Parathyroid adenoma (tissue), 2 donors: ENCODE measurements around the gene ISX.
"Not testable (repeated sequence)": the region's sequence is repeated elsewhere in the genome, so short reads cannot be mapped to it uniquely, and the experiment has no call there.

Experiments
- H2AFZ ChIP-seq: fragments of 300-600 bp; sonication (generic); one replicate; pipeline ENCODE4 v1.7.0; 2017; ENCODE audit warnings: antibody characterized with exemption, mild to moderate bottlenecking
- H3K27ac ChIP-seq: fragments of 300-600 bp; sonication (generic); one replicate; pipeline ENCODE4 v1.7.0; 2017
- H3K27me3 ChIP-seq: fragments of 300-600 bp; sonication (generic); one replicate; pipeline ENCODE4 v1.7.0; 2017; ENCODE audit warnings: low read length; ENCODE audit not compliant: control insufficient read depth, insufficient read depth
- H3K36me3 ChIP-seq: fragments of 300-600 bp; sonication (generic); one replicate; pipeline ENCODE4 v1.7.0; 2017; ENCODE audit warnings: low read length; ENCODE audit not compliant: control insufficient read depth, insufficient read depth
- H3K4me1 ChIP-seq: fragments of 300-600 bp; sonication (generic); one replicate; pipeline ENCODE4 v1.7.0; 2017; ENCODE audit warnings: control low read depth
- H3K4me2 ChIP-seq: fragments of 300-600 bp; sonication (generic); one replicate; pipeline ENCODE4 v1.7.0; 2017; ENCODE audit warnings: low read length
- H3K4me3 ChIP-seq: fragments of 300-600 bp; sonication (generic); one replicate; pipeline ENCODE4 v1.7.0; 2017; ENCODE audit warnings: low read depth, low read length
- H3K79me2 ChIP-seq: fragments of 300-600 bp; sonication (generic); one replicate; pipeline ENCODE4 v1.7.0; 2017; ENCODE audit warnings: control low read depth
- H3K9ac ChIP-seq: fragments of 300-600 bp; sonication (generic); one replicate; pipeline ENCODE4 v1.7.0; 2017; ENCODE audit warnings: mild to moderate bottlenecking
- H3K9me3 ChIP-seq: fragments of 300-600 bp; sonication (generic); one replicate; pipeline ENCODE4 v1.7.0; 2017; ENCODE audit warnings: low read length; ENCODE audit not compliant: control insufficient read depth
- CTCF ChIP-seq: fragments of 300-600 bp; sonication (generic); IDR thresholded peaks from one replicate; pipeline ENCODE4 v1.7.0; 2017; ENCODE audit warnings: antibody characterized with exemption, mild to moderate bottlenecking
- donor health status: primary hyperparathyroidism.

Gene ISX

DNA sequence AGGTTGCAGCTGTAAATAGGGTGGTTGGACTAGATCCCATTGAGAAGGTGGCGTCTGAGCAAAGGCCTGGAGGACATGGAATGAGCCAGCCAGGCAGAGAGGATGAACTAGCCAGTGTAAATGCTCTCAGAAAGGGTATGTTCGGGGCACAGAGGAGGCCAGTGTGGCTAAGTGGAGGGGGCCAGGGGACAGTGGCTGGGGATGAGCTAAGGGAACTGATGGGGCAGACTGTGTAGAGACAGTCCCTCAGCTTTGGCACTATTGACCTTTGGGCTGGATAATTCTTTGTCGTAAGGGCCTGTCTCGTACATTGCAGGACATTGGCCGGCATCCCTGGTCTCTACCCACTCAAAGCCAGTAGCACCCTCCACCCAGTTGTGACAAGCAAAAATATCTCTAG, 43.7 kb upstream of the ISX start:
- Histone ChIP-seq H3K27me3 (no peaks in the 10 kb centered on the region), H3K27ac (no peak overlapping the region), H3K4me1 (no peaks in the 10 kb centered on the region), H3K79me2 (no peaks in the 10 kb centered on the region), H3K4me2 (no peak overlapping the region), H3K9ac (no peak overlapping the region), H2AFZ (no peak overlapping the region), H3K36me3 (no peaks in the 10 kb centered on the region), H3K9me3 (no peaks in the 10 kb centered on the region), H3K4me3 (no peak overlapping the region)
- no peak for TF ChIP-seq CTCF

DNA sequence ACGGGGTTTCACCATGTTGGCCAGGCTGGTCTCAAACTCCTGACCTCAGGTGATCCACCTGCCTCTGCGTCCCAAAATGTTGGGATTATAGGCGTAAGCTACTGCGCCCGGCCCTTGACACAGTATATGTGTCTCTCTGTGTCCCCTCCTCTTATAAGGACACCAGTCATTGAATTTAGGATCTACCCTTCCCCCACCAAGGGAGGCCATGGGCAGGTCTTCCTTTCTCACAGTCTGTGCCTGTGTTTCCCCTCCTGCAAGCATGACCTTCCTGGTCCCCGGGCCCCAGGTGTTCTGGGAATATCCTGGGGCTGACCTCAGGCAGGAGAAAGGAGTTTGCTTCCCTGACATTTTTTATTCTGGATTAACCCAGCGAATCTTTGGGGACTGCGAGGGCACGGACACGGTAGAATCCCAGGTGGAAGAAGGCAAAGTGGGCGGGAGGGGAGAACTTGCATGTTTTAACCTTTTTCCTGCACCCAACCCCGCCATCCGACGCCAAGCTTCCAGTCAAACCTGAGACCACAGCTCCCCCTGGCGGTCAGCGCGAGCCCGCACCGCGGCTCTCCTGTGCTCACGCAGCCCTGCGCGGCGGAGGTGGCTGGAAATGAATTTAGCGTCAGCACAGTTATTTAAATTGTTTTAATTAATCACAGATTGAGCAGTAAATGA, 42.1 kb upstream of the ISX start:
- H3K4me2 ChIP-seq: no peak overlapping the region
- no peak overlapping the region for H3K9ac ChIP-seq
- peak; percentile 50 for TF ChIP-seq CTCF
- H3K27ac ChIP-seq: no peak overlapping the region
- no peak overlapping the region for H2AFZ ChIP-seq
- no peaks in the 10 kb centered on the region for H3K27me3 ChIP-seq
- H3K36me3 ChIP-seq: no peaks in the 10 kb centered on the region
- no peak overlapping the region for H3K4me3 ChIP-seq
- no peaks in the 10 kb centered on the region for H3K9me3 ChIP-seq
- no peaks in the 10 kb centered on the region for H3K79me2 ChIP-seq
- no peaks in the 10 kb centered on the region for H3K4me1 ChIP-seq

GRCh38 chr22:35024364-35024692, 41.6 kb upstream of the ISX start:
- Histone ChIP-seq H3K36me3 (no peaks in the 10 kb centered on the region), H3K9ac (no peak overlapping the region), H3K4me2 (no peak overlapping the region), H3K27ac (no peak overlapping the region), H2AFZ (no peak overlapping the region), H3K79me2 (no peaks in the 10 kb centered on the region), H3K27me3 (no peaks in the 10 kb centered on the region), H3K4me1 (no peaks in the 10 kb centered on the region), H3K9me3 (no peaks in the 10 kb centered on the region), H3K4me3 (no peak overlapping the region)
- TF ChIP-seq CTCF: no peak

DNA sequence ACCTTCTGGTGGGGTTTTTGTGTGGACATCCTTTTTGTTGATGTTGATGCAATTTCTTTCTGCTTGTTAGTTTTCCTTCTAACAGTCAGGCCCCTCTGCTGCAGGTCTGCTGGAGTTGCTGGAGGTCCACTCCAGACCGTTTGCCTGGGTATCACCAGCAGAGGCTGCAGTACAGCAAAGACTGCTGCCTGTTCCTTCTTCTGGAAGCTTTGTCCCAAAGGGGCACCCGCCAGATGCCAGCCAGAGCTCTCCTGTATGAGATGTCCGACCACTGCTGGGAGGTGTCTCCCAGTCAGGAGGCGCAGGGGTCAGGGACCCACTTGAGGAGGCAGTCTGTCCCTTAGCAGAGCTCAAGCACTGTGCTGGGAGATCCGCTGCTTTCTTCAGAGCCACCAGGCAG, 35.8 kb upstream of the ISX start:
- H2AFZ ChIP-seq, H3K9me3 ChIP-seq, H3K4me1 ChIP-seq, H3K36me3 ChIP-seq, H3K4me2 ChIP-seq, H3K27ac ChIP-seq, H3K27me3 ChIP-seq, H3K9ac ChIP-seq, H3K4me3 ChIP-seq, H3K79me2 ChIP-seq: not testable (repeated sequence)

- TF ChIP-seq CTCF: no peak
- no peak overlapping the region for H3K27ac ChIP-seq
Measured at GRCh38 chr22:35032571-35032970, 33.4 kb upstream of the ISX start.

More at GRCh38 chr22:35032571-35032970, 33.4 kb upstream of the ISX start:
- H3K9ac ChIP-seq: no peak overlapping the region
- H2AFZ ChIP-seq: no peak overlapping the region
- H3K4me1 ChIP-seq: no peaks in the 10 kb centered on the region
- no peak overlapping the region for H3K4me3 ChIP-seq
- no peaks in the 10 kb centered on the region for H3K9me3 ChIP-seq
- no peaks in the 10 kb centered on the region for H3K27me3 ChIP-seq
- H3K4me2 ChIP-seq: no peak overlapping the region
- no peaks in the 10 kb centered on the region for H3K36me3 ChIP-seq
- H3K79me2 ChIP-seq: no peaks in the 10 kb centered on the region
